Measurements from ENCODE around the gene ARSB.

GRCh38 chr5:78845470-78845869, 139.6 kb downstream of the ARSB start:
- TF ChIP-seq POLR2A (IDR thresholded peaks at IDR 0.05) (no peak), POLR2AphosphoS5 (IDR thresholded peaks at IDR 0.05) (no peak)
- TF ChIP-seq, protein P1, sequence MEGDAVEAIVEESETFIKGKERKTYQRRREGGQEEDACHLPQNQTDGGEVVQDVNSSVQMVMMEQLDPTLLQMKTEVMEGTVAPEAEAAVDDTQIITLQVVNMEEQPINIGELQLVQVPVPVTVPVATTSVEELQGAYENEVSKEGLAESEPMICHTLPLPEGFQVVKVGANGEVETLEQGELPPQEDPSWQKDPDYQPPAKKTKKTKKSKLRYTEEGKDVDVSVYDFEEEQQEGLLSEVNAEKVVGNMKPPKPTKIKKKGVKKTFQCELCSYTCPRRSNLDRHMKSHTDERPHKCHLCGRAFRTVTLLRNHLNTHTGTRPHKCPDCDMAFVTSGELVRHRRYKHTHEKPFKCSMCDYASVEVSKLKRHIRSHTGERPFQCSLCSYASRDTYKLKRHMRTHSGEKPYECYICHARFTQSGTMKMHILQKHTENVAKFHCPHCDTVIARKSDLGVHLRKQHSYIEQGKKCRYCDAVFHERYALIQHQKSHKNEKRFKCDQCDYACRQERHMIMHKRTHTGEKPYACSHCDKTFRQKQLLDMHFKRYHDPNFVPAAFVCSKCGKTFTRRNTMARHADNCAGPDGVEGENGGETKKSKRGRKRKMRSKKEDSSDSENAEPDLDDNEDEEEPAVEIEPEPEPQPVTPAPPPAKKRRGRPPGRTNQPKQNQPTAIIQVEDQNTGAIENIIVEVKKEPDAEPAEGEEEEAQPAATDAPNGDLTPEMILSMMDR (IDR thresholded peaks at IDR 0.05), result no peak
